NCI-H2107 treated with DMSO at 0.1 percent for 48 hours (cell line): Measurements from ENCODE around the gene PPP2R5E.
"Not testable (repeated sequence)": the region's sequence is repeated elsewhere in the genome, so short reads cannot be mapped to it uniquely, and the experiment has no call there.

Experiments used
- DNase-seq: peaks from one replicate; lab custom pipeline; 2025; ENCODE audit not compliant: unreplicated experiment; lab: John Stamatoyannopoulos, UW

PPP2R5E gene

GRCh38 chr14:63543000-63543825, at the start of gene PPP2R5E:
PPP2R5E (minus strand) TSS chr14:63543377; CDS start chr14:63539685, 3,692 bp downstream.
- DNase-seq, result peak; percentile 99

- DNase-seq, result not testable (repeated sequence)
Observed at GRCh38 chr14:63583046-63583445, 39.9 kb upstream of the PPP2R5E start.

DNA sequence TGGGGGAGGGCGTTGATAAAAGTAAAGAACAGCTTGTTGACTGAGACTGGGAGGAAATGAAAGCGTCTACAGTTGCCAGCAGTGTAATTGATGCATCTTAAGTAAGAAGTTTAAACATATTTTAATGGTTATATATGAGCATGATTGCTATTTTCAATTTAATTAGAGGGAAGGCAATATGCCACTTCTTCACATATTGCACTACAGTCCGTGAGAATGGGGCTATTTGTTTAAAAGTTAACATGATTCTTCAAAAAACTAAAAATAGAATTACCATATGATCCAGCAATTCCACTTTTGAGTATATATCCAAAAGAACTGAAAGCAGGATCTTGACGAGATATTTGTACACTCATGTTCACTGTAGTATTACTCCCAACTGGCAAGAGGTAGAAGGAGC, 38.3 kb upstream of the PPP2R5E start:
- DNase-seq, result no peak

DNA sequence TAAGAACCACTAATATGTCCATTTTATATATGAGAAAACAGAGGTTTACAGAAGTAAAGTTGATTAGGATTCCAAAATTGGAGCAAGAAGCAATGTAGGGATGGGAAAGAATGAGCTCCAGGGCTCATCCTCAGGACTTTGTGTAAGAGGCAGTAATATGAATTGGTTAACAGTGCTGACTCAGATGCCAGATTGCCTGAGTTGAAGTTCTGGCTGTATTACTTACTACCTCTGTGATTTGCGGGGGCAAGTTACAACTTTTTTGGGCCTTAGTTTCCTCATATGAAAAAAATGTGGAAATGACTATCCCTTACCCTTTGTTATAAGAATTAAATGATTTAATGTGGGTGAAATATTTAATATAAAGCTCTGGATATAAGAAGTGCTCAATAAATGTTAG, 35.1 kb upstream of the PPP2R5E start:
- no peak for DNase-seq

GRCh38 chr14:63573581-63573980, 30.4 kb upstream of the PPP2R5E start:
- DNase-seq, result no peak

DNA sequence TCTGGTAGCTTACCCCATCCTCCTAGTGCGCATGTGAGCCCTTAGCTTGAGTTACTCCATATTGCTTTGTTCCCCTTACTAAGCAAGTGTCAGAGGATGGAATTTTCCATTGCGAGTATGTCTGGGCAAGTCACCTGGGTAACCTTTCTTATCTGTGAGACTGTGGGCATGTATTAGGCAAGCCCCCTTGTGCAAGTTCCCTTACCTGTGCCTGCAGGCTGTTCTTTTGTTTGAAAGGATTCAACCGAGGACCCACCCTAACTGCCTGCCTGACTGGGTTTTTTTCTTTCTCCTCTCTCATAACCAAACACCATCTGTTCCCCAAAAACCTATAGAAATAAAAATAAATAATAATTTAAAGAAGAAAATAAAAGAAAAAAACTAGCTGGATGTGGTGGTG, 22.3 kb upstream of the PPP2R5E start:
- no peak for DNase-seq

GRCh38 chr14:63564318-63564717, 21.1 kb upstream of the PPP2R5E start:
- no peak for DNase-seq

- no peak for DNase-seq
Observed at GRCh38 chr14:63563370-63564026, 20.3 kb upstream of the PPP2R5E start.

DNA sequence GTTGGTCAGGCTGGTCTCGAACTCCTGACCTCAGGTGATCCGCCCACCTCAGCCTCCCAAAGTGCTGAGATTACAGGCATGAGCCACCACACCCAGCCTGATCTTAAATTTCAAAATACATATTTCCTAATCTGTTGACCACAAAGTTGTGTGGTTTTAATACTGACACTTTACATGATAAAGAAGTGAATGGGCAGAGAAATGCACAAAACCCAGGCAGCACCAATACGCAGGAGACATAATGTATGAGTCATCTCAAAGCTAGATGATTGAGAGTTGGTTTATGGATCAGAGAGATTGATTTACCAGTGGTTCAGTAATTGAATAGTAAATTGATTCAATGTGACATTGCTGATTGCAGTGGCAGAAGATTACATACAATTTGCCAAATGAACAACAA, 19.2 kb upstream of the PPP2R5E start:
- no peak for DNase-seq

GRCh38 chr14:63555572-63555971, 12.4 kb upstream of the PPP2R5E start:
- DNase-seq, result no peak

DNA sequence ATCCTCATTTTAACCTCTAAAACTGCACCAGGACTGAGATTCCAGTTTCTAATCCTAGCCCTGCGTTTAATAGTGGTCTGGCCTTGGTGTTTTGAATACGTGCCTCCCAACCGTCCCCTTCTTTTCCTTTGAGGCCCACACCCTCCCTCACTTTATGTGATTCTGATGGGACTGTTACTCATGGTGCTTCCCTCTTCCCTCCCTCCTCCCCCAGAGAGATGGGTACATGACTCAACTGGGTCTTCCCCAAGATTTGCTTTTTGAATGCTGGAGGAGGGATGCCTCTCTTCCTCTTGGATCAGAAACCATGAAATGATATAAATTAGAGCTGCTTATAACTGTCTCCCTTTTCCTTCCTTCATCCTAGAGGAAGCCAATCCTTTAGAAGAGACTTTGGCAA, 8.2 kb upstream of the PPP2R5E start:
- no peak for DNase-seq

GRCh38 chr14:63547798-63548335, 4.7 kb upstream of the PPP2R5E start:
- DNase-seq, result no peak

DNA sequence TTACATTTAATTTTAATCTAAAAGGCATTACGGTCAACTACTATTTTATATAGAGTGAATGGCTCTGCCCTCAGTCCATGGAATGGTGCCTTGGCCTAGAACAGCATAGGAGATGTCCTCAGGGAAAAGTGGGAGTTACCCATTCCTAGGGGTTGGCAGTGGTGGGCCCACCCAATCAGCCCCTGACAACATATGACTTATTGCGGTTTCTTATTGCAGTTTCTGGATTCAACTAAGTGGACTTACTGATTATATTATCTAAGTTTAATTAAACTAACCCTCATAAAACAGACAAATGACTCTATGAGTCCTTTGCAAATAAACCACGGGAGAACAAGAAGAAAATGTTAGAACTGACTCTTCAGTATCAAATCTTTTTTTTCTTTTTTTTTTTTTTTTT, 2.3 kb upstream of the PPP2R5E start:
- no peak for DNase-seq

DNA sequence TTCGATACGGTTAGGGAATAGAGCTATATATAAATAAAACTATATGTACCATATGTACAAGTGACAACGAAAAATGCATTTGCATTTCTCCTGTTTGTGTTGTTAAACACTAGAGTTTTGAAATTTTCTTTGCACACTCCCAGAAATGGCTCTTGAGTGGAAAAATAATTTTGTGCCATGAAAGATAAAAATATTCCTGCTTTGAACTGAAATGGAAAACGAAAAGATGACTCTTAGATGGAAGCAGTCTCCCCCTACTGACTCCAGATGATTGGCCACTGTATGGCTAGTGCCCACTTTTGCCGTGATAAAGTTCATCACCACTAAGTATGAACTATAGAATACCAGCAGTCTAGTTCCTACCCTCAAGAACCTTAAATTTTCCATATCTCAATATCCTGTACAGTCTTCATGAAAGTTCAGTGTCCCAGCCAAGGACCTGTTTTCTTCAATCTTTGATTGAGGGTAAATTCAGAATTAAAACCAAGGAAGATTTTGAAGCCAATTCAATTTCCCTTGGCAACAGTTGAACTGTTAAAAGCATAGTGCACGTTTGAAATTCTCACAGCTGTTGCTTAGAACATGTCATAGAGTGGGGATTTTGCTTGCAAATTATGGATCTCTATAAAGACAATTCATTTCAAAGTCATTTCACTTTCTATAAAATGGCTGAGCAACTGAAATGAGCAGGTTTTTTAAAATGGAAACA, 1.6 kb upstream of the PPP2R5E start:
- no peak for DNase-seq

- no peak for DNase-seq
Observed at GRCh38 chr14:63543826-63544406, 739 bp upstream of the PPP2R5E start.

GRCh38 chr14:63542231-63542999, 762 bp downstream of the PPP2R5E start:
- DNase-seq, result peak; percentile 55

GRCh38 chr14:63535918-63536317, 7.3 kb downstream of the PPP2R5E start:
- no peak for DNase-seq

GRCh38 chr14:63533474-63533873, 9.7 kb downstream of the PPP2R5E start:
- no peak for DNase-seq

DNA sequence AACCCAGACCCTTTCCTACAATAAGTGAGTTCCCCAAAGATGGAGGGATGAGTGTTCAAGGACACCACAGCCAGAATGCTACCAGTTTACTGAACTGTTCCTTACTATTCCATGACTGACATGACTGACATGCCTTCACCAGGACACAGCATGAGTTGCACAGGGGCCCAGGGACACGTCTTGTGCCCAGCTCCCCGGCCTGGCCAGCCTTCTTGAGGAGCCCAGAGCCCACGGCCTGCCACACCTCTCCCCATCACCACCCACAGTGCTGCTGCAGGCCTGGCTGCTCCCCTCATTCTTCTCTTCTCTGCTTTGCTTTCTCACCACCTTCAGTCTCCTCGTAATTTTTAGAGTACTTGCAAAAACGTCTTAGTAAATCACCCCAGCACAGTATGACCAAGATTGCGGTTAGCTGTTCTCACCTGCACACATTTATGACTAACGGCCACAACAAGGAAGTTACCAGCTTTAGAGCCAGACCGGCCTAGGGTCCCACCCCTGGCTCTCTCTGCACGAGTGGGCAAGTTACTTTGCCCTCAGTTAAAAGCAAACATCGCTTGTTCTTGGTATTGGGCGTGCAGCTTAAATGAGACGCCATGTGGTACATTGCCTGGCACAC, 18.5 kb downstream of the PPP2R5E start:
- DNase-seq, result no peak
